GM12864 (cell line): ENCODE results near the gene FAM161A.
"Not testable (repeated sequence)": the region's sequence is repeated elsewhere in the genome, so short reads cannot be mapped to it uniquely, and the experiment has no call there.

Experiments used
- DNase-seq: peaks from one replicate; pipeline ENCODE4 v3.0.0-alpha.2; 2011; ENCODE audit warnings: low read depth
- H3K4me3 ChIP-seq: 2 replicates; pipeline ENCODE4 v1.5.1; 2011; ENCODE audit warnings: mild to moderate bottlenecking, low read depth, low read length, control low read depth
- CTCF ChIP-seq: IDR thresholded peaks from 2 replicates; pipeline ENCODE4 v1.5.1; 2011; ENCODE audit warnings: low read depth, mild to moderate bottlenecking, moderate library complexity, low read length, control low read depth, inconsistent platforms; ENCODE audit errors: missing control alignments

Gene FAM161A

GRCh38 chr2:61882850-61883249 is 29.0 kb upstream of the FAM161A start:
- TF ChIP-seq CTCF, result no peak
- DNase-seq, result no peak
- no peak overlapping the region for H3K4me3 ChIP-seq

GRCh38 chr2:61879351-61879750 is 25.5 kb upstream of the FAM161A start:
- DNase-seq, result not testable (repeated sequence)

GRCh38 chr2:61878761-61879160 is 24.9 kb upstream of the FAM161A start:
- DNase-seq, result no peak
- H3K4me3 ChIP-seq, result no peak overlapping the region
- TF ChIP-seq CTCF, result no peak

More at GRCh38 chr2:61879351-61879750, 25.5 kb upstream of the FAM161A start:
- not testable (repeated sequence) for H3K4me3 ChIP-seq

- no peak for DNase-seq
- no peak overlapping the region for H3K4me3 ChIP-seq
- TF ChIP-seq CTCF, result no peak
Measured at GRCh38 chr2:61877571-61878245, 23.8 kb upstream of the FAM161A start.

GRCh38 chr2:61876400-61876799 is 22.5 kb upstream of the FAM161A start:
- TF ChIP-seq CTCF, result no peak
- no peak overlapping the region for H3K4me3 ChIP-seq
- DNase-seq, result no peak

GRCh38 chr2:61866482-61867089 is 12.7 kb upstream of the FAM161A start:
- H3K4me3 ChIP-seq, DNase-seq: not testable (repeated sequence)

- no peak for TF ChIP-seq CTCF
- no peak overlapping the region for H3K4me3 ChIP-seq
- DNase-seq, result no peak
Measured at GRCh38 chr2:61862085-61862484, 8.2 kb upstream of the FAM161A start.

- TF ChIP-seq CTCF, result no peak
- DNase-seq, result no peak
- H3K4me3 ChIP-seq, result no peak overlapping the region
Measured at GRCh38 chr2:61857224-61857623, 3.4 kb upstream of the FAM161A start.
